H1 (cell line): ENCODE measurements around the gene HNRNPK. TPM values are rescaled to one million over a fixed set of nuclear protein-coding genes. Genes with fewer than 3 reads are reported as not detected.
A peak's percentile ranks its signal among the peaks of the same experiment; 100 is the strongest.

Source experiments
- ASH2L ChIP-seq: fragments of 200-600, 300-600 bp; sonication (generic); IDR thresholded peaks from one replicate; pipeline ENCODE4 v1.7.1; 2017; ENCODE audit warnings: low read length
- BACH1 ChIP-seq: IDR thresholded peaks from 2 replicates; pipeline ENCODE4 v1.6.1; 2012; ENCODE audit warnings: low read length, improper control_type of control experiment
- CBX5 ChIP-seq: fragments of 300-800, 300-1000 bp; sonication (generic); IDR thresholded peaks from 2 replicates; pipeline ENCODE4 v1.7.1; 2016; ENCODE audit warnings: antibody characterized with exemption, low read length, low read depth
- CBX8 ChIP-seq: fragments of 300-800, 300-1000 bp; sonication (generic); IDR thresholded peaks from 2 replicates; pipeline ENCODE4 v1.7.1; 2016; ENCODE audit warnings: low read depth, low read length, borderline replicate concordance
- CHD1 ChIP-seq: IDR thresholded peaks from 2 replicates; pipeline ENCODE4 v1.6.1; 2012; ENCODE audit warnings: low read depth, low read length, improper control_type of control experiment
- EGR1 ChIP-seq: IDR thresholded peaks from 2 replicates; pipeline ENCODE4 v1.6.1; 2011; ENCODE audit warnings: low read depth, low read length, borderline replicate concordance
- GTF2F1 ChIP-seq: IDR thresholded peaks from 2 replicates; pipeline ENCODE4 v1.6.1; 2012; ENCODE audit warnings: low read depth, low read length, improper control_type of control experiment, borderline replicate concordance
- HDAC2 ChIP-seq, 2 experiments: fragments of 300-600 bp in 1 of 2; sonication (generic) in 1 of 2; IDR thresholded peaks; 2 replicates each; pipeline ENCODE4 v1.6.1; 2011 to 2012; ENCODE audit warnings: low read depth in 2 of 2, low read length in 2 of 2, mild to moderate bottlenecking in 2 of 2, moderate library complexity in 2 of 2, borderline replicate concordance in 1 of 2, inconsistent platforms in 1 of 2
- KDM4A ChIP-seq: IDR thresholded peaks from one replicate; pipeline ENCODE4 v1.7.1; 2012; ENCODE audit warnings: low read depth, mild to moderate bottlenecking, moderate library complexity, low read length, inconsistent platforms; ENCODE audit not compliant: severe bottlenecking
- KDM5A ChIP-seq: fragments of 200-600 bp; IDR thresholded peaks from 2 replicates; pipeline ENCODE4 v1.7.1; 2012; ENCODE audit warnings: mild to moderate bottlenecking, low read length, inconsistent platforms, mixed read lengths
- NANOG ChIP-seq: IDR thresholded peaks from 2 replicates; pipeline ENCODE4 v1.6.1; 2011; ENCODE audit warnings: low read length, low read depth, mild to moderate bottlenecking, inconsistent platforms; ENCODE audit not compliant: insufficient read depth, poor library complexity, severe bottlenecking
- PHF8 ChIP-seq: fragments of 200-600 bp; sonication (generic); conservative IDR thresholded peaks from 2 replicates; pipeline ENCODE4 v1.7.1; 2012; ENCODE audit warnings: low read depth, mild to moderate bottlenecking, inconsistent platforms, low read length, moderate library complexity
- POLR2A ChIP-seq, 2 experiments: IDR thresholded peaks; 1 replicate in 1 of 2; 2 replicates in 1 of 2; pipeline ENCODE4 v1.6.1; 2011; ENCODE audit warnings: low read depth in 2 of 2, low read length in 2 of 2, mild to moderate bottlenecking in 2 of 2; ENCODE audit errors: control extremely low read depth in 1 of 2
- POLR2AphosphoS5 ChIP-seq: IDR thresholded peaks from 2 replicates; pipeline ENCODE4 v1.6.1; 2011; ENCODE audit warnings: low read depth, low read length
- POU5F1 ChIP-seq: IDR thresholded peaks from 2 replicates; pipeline ENCODE4 v1.6.1; 2011; ENCODE audit warnings: low read depth, mild to moderate bottlenecking, low read length, moderate library complexity
- RBBP5 ChIP-seq: IDR thresholded peaks from 2 replicates; pipeline ENCODE4 v1.7.1; 2012; ENCODE audit warnings: low read depth, mild to moderate bottlenecking, inconsistent platforms, low read length, moderate library complexity, borderline replicate concordance
- SP1 ChIP-seq: IDR thresholded peaks from 2 replicates; pipeline ENCODE4 v1.6.1; 2011; ENCODE audit warnings: low read depth, low read length
- SP4 ChIP-seq: IDR thresholded peaks from 2 replicates; pipeline ENCODE4 v1.6.1; 2012; ENCODE audit warnings: low read length, inconsistent platforms
- TAF1 ChIP-seq: IDR thresholded peaks from 2 replicates; pipeline ENCODE4 v1.6.1; 2011; ENCODE audit warnings: mild to moderate bottlenecking, low read depth, low read length
- TAF7 ChIP-seq: optimal IDR thresholded peaks from 2 replicates; pipeline ENCODE3; 2011; ENCODE audit warnings: low read depth, mild to moderate bottlenecking, inconsistent platforms, low read length, moderate library complexity, borderline replicate concordance
- polyA plus RNA-seq, 7 experiments: library from polyadenylated mRNA; depleted of rRNA in 3 of 7; stranded (reverse) in 5 of 7; unstranded in 2 of 7; fragments of >200 nt in 5 of 7; fragments of 200-250 nt in 2 of 7; gene quantifications; 1 replicate in 5 of 7; 2 replicates in 1 of 7; 4 replicates in 1 of 7; pipeline versions ENCODE4 v1.2.1 to v1.2.3, GENCODE V29; 2011 to 2013; ENCODE audit warnings: missing spikeins in 2 of 7, mixed read lengths in 2 of 7
- total RNA-seq: library from RNA; stranded (reverse); fragmentation: NEBNext Ultra II Directional; extraction: Animal tissue kit (Norgen Biotek cat#: 25700); gene quantifications from 2 replicates; pipeline ENCODE4 v1.2.1, GENCODE V29; 2021
- TF ChIP-seq, protein P1 (sequence below): IDR thresholded peaks from 2 replicates; pipeline ENCODE4 v1.6.1; 2012; ENCODE audit warnings: low read length, inconsistent platforms
- TF ChIP-seq, protein P2 (sequence below): IDR thresholded peaks from 2 replicates; pipeline ENCODE4 v1.6.1; 2012; ENCODE audit warnings: inconsistent platforms

HNRNPK gene
- total and polyA plus RNA-seq, 2 of the 8 experiments (the other 6 are each of a cell fraction or from before 2014, with no cell fraction given) = 414 to 887 TPM

DNA sequence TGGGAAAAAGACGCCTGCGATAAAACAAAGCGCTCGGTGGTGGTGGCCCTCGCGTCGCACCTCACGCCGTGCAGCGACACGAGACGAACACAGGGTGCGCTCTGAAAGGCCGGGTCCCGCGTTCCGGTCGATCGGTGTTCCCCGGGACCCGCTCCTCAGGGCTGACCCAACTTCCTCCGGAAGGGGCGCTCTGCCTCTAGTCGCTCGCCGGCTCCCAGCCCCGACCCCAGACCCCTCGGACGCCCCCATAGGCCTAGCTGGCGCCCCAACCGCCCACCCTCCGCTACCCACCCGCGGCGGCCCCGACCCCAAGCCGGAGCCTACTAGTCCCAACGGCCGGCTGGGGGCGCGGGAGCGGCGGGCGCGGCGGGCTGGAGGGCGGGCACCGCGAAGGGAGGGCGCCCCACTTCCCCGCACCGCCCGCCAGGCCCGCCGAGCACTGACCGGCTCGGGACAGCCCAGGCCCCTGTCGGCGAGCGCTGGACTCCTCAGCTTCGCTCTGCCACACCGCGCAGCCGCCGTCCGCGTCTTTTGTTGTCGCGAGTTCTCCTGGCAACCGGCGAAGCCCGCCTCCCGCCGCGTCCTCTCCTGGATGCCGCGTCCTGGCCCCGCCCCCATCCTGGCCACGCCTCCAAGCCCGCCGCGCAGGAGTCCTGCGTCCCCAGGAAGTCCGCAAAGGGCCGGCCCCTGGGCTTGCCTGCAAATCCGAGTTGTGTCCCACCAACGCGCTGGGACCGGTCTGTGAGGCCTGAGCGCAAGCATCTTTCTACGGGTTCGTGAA lies 58.9 kb downstream of the HNRNPK start, which contains the start of gene KIF27 (continued):
- TF ChIP-seq CBX8 (no peak), GTF2F1 (peak; percentile 6; the same call in 1 of the 2 replicates), CHD1 (no peak), SP4 (0 out of 2 replicates have a peak, but pooled peaks have one; percentile 59), PHF8 (peak; percentile 82), HDAC2 (IDR thresholded peaks at IDR 0.05; ENCODE audit: borderline replicate concordance in 1 of 2, low read depth in 2 of 2, low read length in 2 of 2) (peak; percentile 20 to 74; a peak in 1 of 4 replicates), ASH2L (peak; percentile 66), CBX5 (no peak), TAF1 (peak; percentile 71), BACH1 (peak; percentile 52; the same call in 1 of the 2 replicates), POLR2AphosphoS5 (peak; percentile 99), POLR2A (IDR thresholded peaks at IDR 0.05; ENCODE audit: control extremely low read depth in 1 of 2, low read depth in 2 of 2, low read length in 2 of 2) (peak; percentile 96 to 99), EGR1 (no peak; the same call in 1 of the 2 replicates), POU5F1 (no peak), NANOG (peak; percentile 54), TAF7 (peak; percentile 95), KDM4A (peak; percentile 86), SP1 (no peak), RBBP5 (peak; percentile 87), KDM5A (no peak)
- TF ChIP-seq, protein P1, sequence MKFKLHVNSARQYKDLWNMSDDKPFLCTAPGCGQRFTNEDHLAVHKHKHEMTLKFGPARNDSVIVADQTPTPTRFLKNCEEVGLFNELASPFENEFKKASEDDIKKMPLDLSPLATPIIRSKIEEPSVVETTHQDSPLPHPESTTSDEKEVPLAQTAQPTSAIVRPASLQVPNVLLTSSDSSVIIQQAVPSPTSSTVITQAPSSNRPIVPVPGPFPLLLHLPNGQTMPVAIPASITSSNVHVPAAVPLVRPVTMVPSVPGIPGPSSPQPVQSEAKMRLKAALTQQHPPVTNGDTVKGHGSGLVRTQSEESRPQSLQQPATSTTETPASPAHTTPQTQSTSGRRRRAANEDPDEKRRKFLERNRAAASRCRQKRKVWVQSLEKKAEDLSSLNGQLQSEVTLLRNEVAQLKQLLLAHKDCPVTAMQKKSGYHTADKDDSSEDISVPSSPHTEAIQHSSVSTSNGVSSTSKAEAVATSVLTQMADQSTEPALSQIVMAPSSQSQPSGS = peak; percentile 84; the same call in 1 of the 2 replicates
- TF ChIP-seq, protein P2, sequence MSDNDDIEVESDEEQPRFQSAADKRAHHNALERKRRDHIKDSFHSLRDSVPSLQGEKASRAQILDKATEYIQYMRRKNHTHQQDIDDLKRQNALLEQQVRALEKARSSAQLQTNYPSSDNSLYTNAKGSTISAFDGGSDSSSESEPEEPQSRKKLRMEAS = peak; percentile 98
